HG02678 (cell line): ENCODE results near the gene KRTAP9-7.

Experiments
- ATAC-seq: cut with Tn5 transposase; IDR thresholded peaks from one replicate; pipeline ENCODE4 v1.9.1; 2021; ENCODE audit warnings: mild to moderate bottlenecking, moderate library complexity; ENCODE audit not compliant: unreplicated experiment

KRTAP9-7 gene

DNA sequence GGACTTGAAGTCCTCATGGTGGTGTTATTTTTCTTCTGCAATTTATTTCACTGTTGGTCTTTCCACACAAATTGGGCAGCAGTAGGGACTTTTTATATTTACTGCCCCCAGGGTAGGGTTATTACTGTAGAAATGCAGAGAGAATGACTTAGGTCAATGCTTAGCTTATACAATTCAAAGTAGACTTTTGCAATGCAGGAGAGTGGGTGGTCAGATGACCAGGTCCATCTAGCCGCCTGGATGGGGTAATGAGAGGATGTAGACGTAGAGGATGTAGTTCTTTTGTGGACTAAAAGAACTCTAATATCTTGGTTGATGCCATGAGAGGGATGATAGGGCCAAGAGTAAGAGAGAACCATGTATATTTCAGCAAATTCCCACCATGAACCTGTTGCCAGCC is 42.7 kb downstream of the KRTAP9-7 start:
- ATAC-seq, result no peak

- no peak for ATAC-seq
Measured at GRCh38 chr17:41322094-41322902, 46.8 kb downstream of the KRTAP9-7 start.

- no peak for ATAC-seq
Measured at GRCh38 chr17:41322903-41323895, 47.7 kb downstream of the KRTAP9-7 start.

DNA sequence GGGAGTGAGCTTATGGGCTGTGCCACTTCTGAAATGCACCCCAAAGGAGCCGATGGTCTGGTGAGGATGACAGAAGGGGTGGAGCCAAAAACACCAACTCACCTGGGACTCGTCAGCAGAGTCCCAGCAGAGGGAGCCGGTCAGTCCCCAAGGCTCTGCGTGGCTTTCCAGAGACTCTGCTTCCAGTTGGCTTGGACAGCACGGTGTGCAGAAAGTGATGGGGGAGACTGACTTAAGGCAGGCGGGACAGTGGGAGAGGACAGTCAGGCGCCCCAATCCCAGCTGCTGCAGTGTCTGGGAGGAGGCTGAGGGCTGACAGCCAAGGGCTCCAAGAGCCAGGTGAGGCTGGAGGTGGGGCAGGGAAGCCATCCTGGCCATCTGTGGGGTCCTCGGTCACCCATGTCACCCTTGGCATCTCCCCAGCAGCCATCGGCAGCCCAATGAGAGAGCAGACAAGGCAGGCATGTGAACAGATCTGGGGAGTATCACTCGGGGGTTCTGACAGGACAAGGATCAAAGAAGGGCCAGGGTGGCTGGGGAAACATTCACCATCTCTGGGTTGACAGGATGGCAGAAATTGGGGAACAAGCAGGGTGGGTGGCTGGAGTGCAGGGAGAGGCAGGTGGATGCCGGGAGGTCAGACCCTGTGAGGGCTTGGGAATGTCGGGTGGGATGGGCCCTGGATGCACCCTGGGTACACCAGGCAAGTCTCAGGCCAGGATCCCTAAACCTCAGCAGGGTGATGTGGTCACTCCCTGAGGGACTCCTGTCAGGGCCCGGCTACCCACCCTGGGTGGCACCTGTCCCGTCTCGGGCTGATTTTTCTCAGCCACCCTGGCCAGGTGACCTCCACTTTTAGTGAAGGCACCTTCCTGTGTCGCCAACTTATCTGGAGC is 48.9 kb downstream of the KRTAP9-7 start:
- no peak for ATAC-seq

- ATAC-seq, result no peak
Measured at GRCh38 chr17:41325126-41325525, 49.6 kb downstream of the KRTAP9-7 start.

- no peak for ATAC-seq
Measured at GRCh38 chr17:41325611-41326010, 50.1 kb downstream of the KRTAP9-7 start.
